ENCODE data around the gene TRIO.

TRIO gene

GRCh38 chr5:14309878-14310531, 166.9 kb downstream of the TRIO start:
- ChIA-PET POLR2A (no interaction called here), CTCF (interaction anchor here (0.8 to 2.5 kb wide), 6 partner anchors 10 to 338 kb away, joined by 3 to 8 read pairs (median 4); no protein-coding TSS in a partner anchor)
- DNase-seq (ENCODE audit: extremely low spot score): no peak
- TF ChIP-seq CTCF (IDR thresholded peaks at IDR 0.05; ENCODE audit: control extremely low read depth, extremely low read depth, low read depth, missing control alignments): no peak

GRCh38 chr5:14310901-14311300, 167.8 kb downstream of the TRIO start:
- POLR2A ChIA-PET: no interaction called here
- no peak for TF ChIP-seq CTCF (IDR thresholded peaks at IDR 0.05; ENCODE audit: control extremely low read depth, extremely low read depth, low read depth, missing control alignments)
- CTCF ChIA-PET: interaction anchor here (1.0 to 2.5 kb wide), 5 partner anchors 10 to 41 kb away, joined by 3 to 8 read pairs (median 5); no protein-coding TSS in a partner anchor
- no peak for DNase-seq (ENCODE audit: extremely low spot score)

- ChIA-PET POLR2A (no interaction called here), CTCF (interaction anchor here (0.9 to 2.5 kb wide), 6 partner anchors 9 to 45 kb away, joined by 3 to 7 read pairs (median 3); no protein-coding TSS in a partner anchor)
- DNase-seq (ENCODE audit: extremely low spot score): no peak
- TF ChIP-seq CTCF (IDR thresholded peaks at IDR 0.05; ENCODE audit: control extremely low read depth, extremely low read depth, low read depth, missing control alignments): no peak
Observed at GRCh38 chr5:14313986-14314690, 171.0 kb downstream of the TRIO start.

GRCh38 chr5:14316471-14316870, 173.3 kb downstream of the TRIO start:
- POLR2A ChIA-PET: no interaction called here
- CTCF ChIA-PET: interaction anchor here (0.9 to 1.8 kb wide), 4 partner anchors 12 to 92 kb away, joined by 3 to 5 read pairs (median 4); no protein-coding TSS in a partner anchor

GRCh38 chr5:14319102-14319501, 176.0 kb downstream of the TRIO start:
- no peak for DNase-seq (ENCODE audit: extremely low spot score)
- no peak for TF ChIP-seq CTCF (IDR thresholded peaks at IDR 0.05; ENCODE audit: control extremely low read depth, extremely low read depth, low read depth, missing control alignments)
- POLR2A ChIA-PET: no interaction called here
- CTCF ChIA-PET: no interaction called here

More at GRCh38 chr5:14316471-14316870, 173.3 kb downstream of the TRIO start:
- no peak for TF ChIP-seq CTCF (IDR thresholded peaks at IDR 0.05; ENCODE audit: control extremely low read depth, extremely low read depth, low read depth, missing control alignments)
- DNase-seq (ENCODE audit: extremely low spot score): no peak

- no peak for TF ChIP-seq CTCF (IDR thresholded peaks at IDR 0.05; ENCODE audit: control extremely low read depth, extremely low read depth, low read depth, missing control alignments)
- ChIA-PET CTCF (interaction anchor here (0.9 to 1.8 kb wide), 3 partner anchors 10 to 23 kb away, joined by 3 to 4 read pairs (median 3); no protein-coding TSS in a partner anchor), POLR2A (no interaction called here)
- DNase-seq (ENCODE audit: extremely low spot score): no peak
Observed at GRCh38 chr5:14321936-14322335, 178.8 kb downstream of the TRIO start.
